Measurements from ENCODE around the gene DIAPH2. TPM values are rescaled to one million over a fixed set of nuclear protein-coding genes. Genes with fewer than 3 reads are reported as not detected.

DIAPH2 gene
- total RNA-seq, 1 experiment from 2014 or later = 15.9 TPM

- no peaks in the 10 kb centered on the region for H3K27me3 Mint-ChIP-seq (ENCODE audit: low read depth)
- no peak overlapping the region for H3K4me3 Mint-ChIP-seq
- DNase-seq (ENCODE audit: low spot score) (no peak), ATAC-seq (no peak)
- POLR2A ChIA-PET = no interaction called here
- H3K9me3 Mint-ChIP-seq = no peaks in the 10 kb centered on the region
- no peaks in the 10 kb centered on the region for H3K4me1 Mint-ChIP-seq
- no peaks in the 10 kb centered on the region for H3K36me3 Mint-ChIP-seq
- CTCF ChIA-PET = no interaction called here
- no peak overlapping the region for H3K27ac Mint-ChIP-seq
- TF ChIP-seq JUN (CRISPR knock-in tag; IDR thresholded peaks at IDR 0.05) (no peak), SMAD3 (CRISPR knock-in tag; IDR thresholded peaks at IDR 0.05; ENCODE audit: borderline replicate concordance) (no peak), FOXP4 (CRISPR knock-in tag; IDR thresholded peaks at IDR 0.05) (no peak), ZNF512 (CRISPR knock-in tag; IDR thresholded peaks at IDR 0.05; ENCODE audit: borderline replicate concordance) (no peak), E2F4 (CRISPR knock-in tag; IDR thresholded peaks at IDR 0.05; ENCODE audit: borderline replicate concordance, low read depth) (no peak), SOX15 (CRISPR knock-in tag; IDR thresholded peaks at IDR 0.05) (no peak), MYBL2 (CRISPR knock-in tag; IDR thresholded peaks at IDR 0.05) (no peak), SP1 (CRISPR knock-in tag; conservative IDR thresholded peaks at IDR 0.05) (no peak), FOXP1 (CRISPR knock-in tag; IDR thresholded peaks at IDR 0.05; ENCODE audit: borderline replicate concordance) (no peak), NFATC4 (CRISPR knock-in tag; IDR thresholded peaks at IDR 0.05) (no peak), ZNF121 (CRISPR knock-in tag; IDR thresholded peaks at IDR 0.05) (no peak), OVOL2 (CRISPR knock-in tag; IDR thresholded peaks at IDR 0.05; ENCODE audit: borderline replicate concordance) (no peak), TEAD4 (CRISPR knock-in tag; IDR thresholded peaks at IDR 0.05) (no peak), E2F5 (CRISPR knock-in tag; IDR thresholded peaks at IDR 0.05) (no peak)
- TF ChIP-seq, protein P1, sequence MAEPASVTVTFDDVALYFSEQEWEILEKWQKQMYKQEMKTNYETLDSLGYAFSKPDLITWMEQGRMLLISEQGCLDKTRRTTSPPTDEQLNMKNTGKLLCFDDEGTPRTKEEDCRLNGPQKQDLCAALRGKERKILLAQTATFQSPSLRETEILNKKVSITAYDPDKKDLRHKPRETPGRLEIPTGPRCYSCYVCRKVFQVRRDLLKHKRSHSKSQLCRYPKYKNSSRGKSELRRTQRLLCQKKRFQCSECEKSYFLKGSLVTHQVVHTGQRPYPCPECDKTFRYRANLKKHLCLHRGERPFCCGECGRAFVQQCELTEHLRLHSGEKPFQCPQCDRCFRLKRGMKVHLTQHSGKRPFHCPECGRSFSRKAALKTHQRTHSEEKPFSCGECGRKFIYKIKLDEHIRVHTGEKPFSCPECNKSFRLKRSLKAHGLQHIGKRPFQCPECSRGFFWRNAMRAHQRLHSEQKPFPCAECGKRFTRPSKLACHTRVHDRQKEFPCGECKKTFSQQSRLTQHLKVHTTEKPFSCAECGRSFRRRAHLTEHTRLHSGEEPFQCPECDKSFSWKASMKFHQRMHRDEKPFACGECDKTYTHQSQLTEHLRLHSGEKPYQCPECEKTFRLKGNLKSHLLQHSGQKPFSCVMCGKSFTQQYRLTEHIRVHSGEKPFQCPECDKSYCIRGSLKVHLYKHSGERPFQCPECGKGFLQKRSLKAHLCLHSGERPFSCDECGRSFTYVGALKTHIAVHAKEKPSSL (CRISPR knock-in tag; conservative IDR thresholded peaks at IDR 0.05) = no peak
- TF ChIP-seq, protein P2, sequence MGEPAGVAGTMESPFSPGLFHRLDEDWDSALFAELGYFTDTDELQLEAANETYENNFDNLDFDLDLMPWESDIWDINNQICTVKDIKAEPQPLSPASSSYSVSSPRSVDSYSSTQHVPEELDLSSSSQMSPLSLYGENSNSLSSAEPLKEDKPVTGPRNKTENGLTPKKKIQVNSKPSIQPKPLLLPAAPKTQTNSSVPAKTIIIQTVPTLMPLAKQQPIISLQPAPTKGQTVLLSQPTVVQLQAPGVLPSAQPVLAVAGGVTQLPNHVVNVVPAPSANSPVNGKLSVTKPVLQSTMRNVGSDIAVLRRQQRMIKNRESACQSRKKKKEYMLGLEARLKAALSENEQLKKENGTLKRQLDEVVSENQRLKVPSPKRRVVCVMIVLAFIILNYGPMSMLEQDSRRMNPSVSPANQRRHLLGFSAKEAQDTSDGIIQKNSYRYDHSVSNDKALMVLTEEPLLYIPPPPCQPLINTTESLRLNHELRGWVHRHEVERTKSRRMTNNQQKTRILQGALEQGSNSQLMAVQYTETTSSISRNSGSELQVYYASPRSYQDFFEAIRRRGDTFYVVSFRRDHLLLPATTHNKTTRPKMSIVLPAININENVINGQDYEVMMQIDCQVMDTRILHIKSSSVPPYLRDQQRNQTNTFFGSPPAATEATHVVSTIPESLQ (CRISPR knock-in tag; IDR thresholded peaks at IDR 0.05) = no peak
Measured at GRCh38 chrX:97065973-97066372, 381.3 kb downstream of the DIAPH2 start.

- POLR2A ChIA-PET = no interaction called here
- Mint-ChIP-seq H3K36me3 (no peaks in the 10 kb centered on the region), H3K4me3 (no peak overlapping the region), H3K9me3 (no peaks in the 10 kb centered on the region), H3K4me1 (no peaks in the 10 kb centered on the region), H3K27me3 (ENCODE audit: low read depth) (no peaks in the 10 kb centered on the region), H3K27ac (no peak overlapping the region)
- ATAC-seq = no peak
- DNase-seq (ENCODE audit: low spot score) = no peak
- CTCF ChIA-PET = no interaction called here
- no peak for TF ChIP-seq NFATC4 (CRISPR knock-in tag; IDR thresholded peaks at IDR 0.05)
- TF ChIP-seq E2F4 (CRISPR knock-in tag; IDR thresholded peaks at IDR 0.05; ENCODE audit: borderline replicate concordance, low read depth) = no peak
- TF ChIP-seq ATF3 (CRISPR knock-in tag; conservative IDR thresholded peaks at IDR 0.05) = no peak
- TF ChIP-seq NR1H2 (CRISPR knock-in tag; IDR thresholded peaks at IDR 0.05) = no peak
- TF ChIP-seq ZNF263 (CRISPR knock-in tag; IDR thresholded peaks at IDR 0.05; ENCODE audit: low read depth) = no peak
Measured at GRCh38 chrX:97066381-97066780, 381.7 kb downstream of the DIAPH2 start.
